Stimulated activated memory B cell treated with anti-CD40 and anti-IgM and Interleukin-4, amounts not matched to agents 10 μg/mL and 1 μg/mL and 100 μg/mL, for 72 hours (primary cell): Measurements from ENCODE around the gene CAB39L.

ENCODE experiments used
- ATAC-seq: fragments of 150-1000 bp; cut with Tn5 transposase; 2 replicates; pipeline ENCODE4 v1.10.0; 2021
- H3K27ac Mint-ChIP-seq: one replicate; pipeline ENCODE4 v1.8.0; 2022; ENCODE audit warnings: mild to moderate bottlenecking, mixed read lengths
- H3K27me3 Mint-ChIP-seq: one replicate; pipeline ENCODE4 v1.8.0; 2022; ENCODE audit warnings: mixed read lengths
- H3K36me3 Mint-ChIP-seq: one replicate; pipeline ENCODE4 v1.8.0; 2022; ENCODE audit warnings: mixed read lengths
- H3K4me1 Mint-ChIP-seq: one replicate; pipeline ENCODE4 v1.8.0; 2022; ENCODE audit warnings: mixed read lengths
- H3K4me3 Mint-ChIP-seq: one replicate; pipeline ENCODE4 v1.8.0; 2022; ENCODE audit warnings: mild to moderate bottlenecking, moderate library complexity, mixed read lengths
- H3K9me3 Mint-ChIP-seq: one replicate; pipeline ENCODE4 v1.8.0; 2022; ENCODE audit warnings: mixed read lengths

The CAB39L gene

DNA sequence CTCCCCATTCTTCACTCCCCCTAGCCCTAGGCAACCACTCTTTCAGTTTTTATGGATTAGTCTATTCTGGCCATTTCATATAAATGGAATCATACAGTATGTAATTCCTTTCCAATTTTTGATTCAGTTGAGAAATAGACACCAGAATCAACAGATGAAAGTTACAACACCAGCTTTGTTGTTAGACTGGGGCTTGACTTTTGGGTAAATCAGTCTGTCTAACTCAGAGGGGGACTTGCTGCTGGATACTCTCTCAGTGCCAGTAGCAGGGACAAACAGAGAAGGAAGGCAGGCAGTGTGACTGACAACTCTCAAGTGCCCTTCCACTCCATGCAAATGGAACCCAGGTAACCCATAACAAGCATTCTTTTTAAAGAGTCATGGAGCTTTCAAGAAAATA, 155.4 kb downstream of the CAB39L start:
- no peak overlapping the region for H3K4me3 Mint-ChIP-seq
- no peak for ATAC-seq

GRCh38 chr13:49287995-49288394, 155.9 kb downstream of the CAB39L start:
- no peak for ATAC-seq
- Mint-ChIP-seq H3K9me3 (no peaks in the 10 kb centered on the region), H3K4me1 (no peaks in the 10 kb centered on the region), H3K36me3 (peaks cover 26% of the 10 kb centered on the region), H3K27ac (no peak overlapping the region), H3K4me3 (no peak overlapping the region), H3K27me3 (no peaks in the 10 kb centered on the region)

More for the DNA sequence above, 155.4 kb downstream of the CAB39L start:
- Mint-ChIP-seq H3K9me3 (no peaks in the 10 kb centered on the region), H3K27me3 (no peaks in the 10 kb centered on the region), H3K36me3 (peaks cover 29% of the 10 kb centered on the region), H3K27ac (no peak overlapping the region), H3K4me1 (no peaks in the 10 kb centered on the region)

GRCh38 chr13:49279885-49280284, 164.0 kb downstream of the CAB39L start:
- peaks cover 13% of the 10 kb centered on the region for H3K36me3 Mint-ChIP-seq
- no peaks in the 10 kb centered on the region for H3K27me3 Mint-ChIP-seq
- no peaks in the 10 kb centered on the region for H3K4me1 Mint-ChIP-seq
- H3K4me3 Mint-ChIP-seq = no peak overlapping the region
- H3K9me3 Mint-ChIP-seq = no peaks in the 10 kb centered on the region
- no peak overlapping the region for H3K27ac Mint-ChIP-seq
- ATAC-seq = no peak

GRCh38 chr13:49279112-49279511, 164.8 kb downstream of the CAB39L start:
- H3K4me3 Mint-ChIP-seq = no peak overlapping the region
- H3K27me3 Mint-ChIP-seq = no peaks in the 10 kb centered on the region
- H3K27ac Mint-ChIP-seq = no peak overlapping the region

DNA sequence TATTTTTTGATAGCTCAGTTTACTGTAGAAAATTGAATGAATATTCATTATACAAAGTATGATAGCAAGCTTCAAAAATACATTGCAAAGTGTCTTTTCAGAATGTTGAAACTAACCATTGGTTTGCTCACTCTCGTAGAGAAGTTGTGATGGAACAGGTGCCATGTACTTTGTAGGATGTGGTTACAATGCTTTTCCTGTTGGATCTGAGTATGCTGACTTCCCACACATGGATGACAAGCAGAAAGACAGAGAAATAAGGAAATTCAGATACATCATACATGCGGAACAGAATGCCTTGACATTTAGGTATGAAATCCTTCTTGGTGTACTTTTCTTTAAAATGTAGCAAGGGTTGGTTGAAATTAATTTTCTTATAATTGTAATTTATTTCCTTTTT, 165.7 kb downstream of the CAB39L start:
- Mint-ChIP-seq H3K36me3 (peaks cover 8% of the 10 kb centered on the region), H3K9me3 (no peaks in the 10 kb centered on the region), H3K27me3 (no peaks in the 10 kb centered on the region), H3K4me1 (no peaks in the 10 kb centered on the region), H3K4me3 (no peak overlapping the region), H3K27ac (no peak overlapping the region)
- ATAC-seq = no peak

More at GRCh38 chr13:49279112-49279511, 164.8 kb downstream of the CAB39L start:
- Mint-ChIP-seq H3K36me3 (peaks cover 8% of the 10 kb centered on the region), H3K4me1 (no peaks in the 10 kb centered on the region), H3K9me3 (no peaks in the 10 kb centered on the region)
- no peak for ATAC-seq

DNA sequence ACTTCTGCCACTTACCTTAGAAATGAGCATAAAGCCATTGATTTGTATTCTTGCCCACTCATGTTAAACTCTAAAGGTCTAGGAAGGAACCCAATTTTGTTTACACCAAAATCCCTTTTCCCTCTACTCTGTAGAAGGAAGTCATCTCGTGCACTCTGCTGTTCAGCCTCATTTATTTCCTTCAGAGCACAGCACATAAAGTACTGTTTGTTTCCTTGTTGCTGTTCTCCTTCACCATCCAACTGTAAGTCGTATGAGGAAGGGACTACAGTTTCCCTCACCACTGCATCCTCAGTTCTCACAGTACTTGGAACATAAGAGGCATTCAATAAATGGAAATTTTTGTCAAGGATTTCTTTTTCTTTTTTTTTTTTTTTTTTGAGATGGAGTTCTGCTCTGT, 171.6 kb downstream of the CAB39L start:
- no peaks in the 10 kb centered on the region for H3K9me3 Mint-ChIP-seq
- peaks cover 5% of the 10 kb centered on the region for H3K4me1 Mint-ChIP-seq
- H3K27ac Mint-ChIP-seq = no peak overlapping the region
- no peak overlapping the region for H3K4me3 Mint-ChIP-seq
- ATAC-seq = no peak
- no peaks in the 10 kb centered on the region for H3K27me3 Mint-ChIP-seq
- H3K36me3 Mint-ChIP-seq = peaks cover 11% of the 10 kb centered on the region

DNA sequence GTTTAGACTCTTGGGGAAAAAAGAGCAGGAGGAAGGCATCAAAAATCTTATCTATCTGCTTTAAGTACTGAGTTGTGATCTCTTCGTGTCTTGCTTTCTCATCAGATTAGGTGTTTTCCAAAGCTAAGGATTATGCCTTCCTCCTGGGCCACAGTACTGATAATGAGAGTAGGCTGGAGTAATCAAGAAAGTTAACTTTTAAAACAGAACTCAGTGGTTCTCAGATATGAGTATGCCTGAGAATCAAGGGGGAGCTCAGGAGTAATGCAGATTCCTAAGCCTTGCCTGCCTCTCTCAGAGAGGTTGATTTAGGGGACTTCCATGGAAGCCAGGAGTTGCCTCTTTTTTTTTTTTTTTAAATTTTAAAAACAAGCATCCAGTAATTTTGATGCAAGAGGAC, 172.6 kb downstream of the CAB39L start:
- H3K9me3 Mint-ChIP-seq = no peaks in the 10 kb centered on the region
- H3K36me3 Mint-ChIP-seq = peaks cover 11% of the 10 kb centered on the region
- no peak overlapping the region for H3K27ac Mint-ChIP-seq
- peak; percentile 45 for ATAC-seq
- H3K4me1 Mint-ChIP-seq = peaks cover 5% of the 10 kb centered on the region
- H3K27me3 Mint-ChIP-seq = no peaks in the 10 kb centered on the region
- H3K4me3 Mint-ChIP-seq = no peak overlapping the region

GRCh38 chr13:49265822-49266221, 178.0 kb downstream of the CAB39L start:
- Mint-ChIP-seq H3K4me3 (no peak overlapping the region), H3K27me3 (no peaks in the 10 kb centered on the region), H3K36me3 (peaks cover 21% of the 10 kb centered on the region), H3K27ac (no peak overlapping the region), H3K4me1 (peaks cover under 1% of the 10 kb centered on the region), H3K9me3 (no peaks in the 10 kb centered on the region)
- no peak for ATAC-seq

DNA sequence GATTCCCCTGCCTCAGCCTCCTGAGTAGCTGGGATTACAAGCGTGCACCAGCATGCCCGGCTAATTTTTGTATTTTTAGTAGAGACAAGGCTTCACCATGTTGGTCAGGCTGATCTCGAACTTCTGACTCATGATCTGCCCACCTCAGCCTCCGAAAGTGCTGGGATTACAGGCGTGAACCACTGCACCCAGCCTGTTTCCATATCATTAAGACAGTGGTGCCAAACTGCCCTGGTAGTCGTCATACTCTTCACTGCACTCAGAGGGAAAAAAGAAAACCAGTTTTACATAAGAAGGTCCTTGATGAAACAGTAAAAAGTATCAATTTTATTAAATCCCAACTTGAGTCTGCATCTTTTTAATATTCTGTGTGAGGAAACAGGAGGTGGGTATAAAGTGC, 181.2 kb downstream of the CAB39L start:
- Mint-ChIP-seq H3K27ac (no peak overlapping the region), H3K36me3 (peaks cover 29% of the 10 kb centered on the region), H3K4me1 (peaks cover 5% of the 10 kb centered on the region), H3K9me3 (no peaks in the 10 kb centered on the region), H3K27me3 (no peaks in the 10 kb centered on the region), H3K4me3 (no peak overlapping the region)
- ATAC-seq = no peak

DNA sequence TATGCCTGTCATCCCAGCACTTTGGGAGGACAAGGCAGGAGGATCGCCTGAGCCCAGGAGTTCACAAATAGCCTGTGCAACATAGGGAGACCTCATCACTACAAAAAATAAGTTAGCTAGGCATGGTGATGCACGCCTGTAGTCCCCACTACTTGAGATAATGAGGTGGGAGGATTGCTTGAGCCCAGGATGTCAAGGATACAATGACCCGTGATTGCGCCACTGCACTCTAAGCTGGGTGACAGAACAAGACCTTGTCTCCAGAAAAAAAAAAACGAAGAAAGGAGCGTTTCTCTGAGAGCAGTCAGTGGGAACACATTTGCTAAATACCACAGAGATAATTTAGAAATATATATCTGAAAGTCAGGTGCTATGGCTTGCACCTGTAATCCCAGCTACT, 184.3 kb downstream of the CAB39L start:
- Mint-ChIP-seq H3K27me3 (no peaks in the 10 kb centered on the region), H3K4me3 (no peak overlapping the region), H3K9me3 (no peaks in the 10 kb centered on the region), H3K27ac (no peak overlapping the region), H3K36me3 (peaks cover 44% of the 10 kb centered on the region), H3K4me1 (peaks cover 5% of the 10 kb centered on the region)
- ATAC-seq = no peak
